HepG2 (cell line): ENCODE data around the gene FN1. TPM values are rescaled to one million over a fixed set of nuclear protein-coding genes. Genes with fewer than 3 reads are reported as not detected.

Experiments used
- FOXO1 ChIP-seq: sonication (generic); formaldehyde crosslinking; IDR thresholded peaks from 2 replicates; pipeline ENCODE4 v1.4.0; 2020; ENCODE audit warnings: missing genetic modification reagents
- HBP1 ChIP-seq: IDR thresholded peaks from 2 replicates; pipeline ENCODE4 v1.6.1; 2016; ENCODE audit warnings: low read depth, control low read depth
- HNF4A ChIP-seq: sonication (generic); formaldehyde crosslinking; IDR thresholded peaks from 2 replicates; pipeline ENCODE4 v1.4.0; 2020; ENCODE audit warnings: missing genetic modification reagents
- HNRNPK ChIP-seq: fragments of 200-400 bp; formaldehyde crosslinking; IDR thresholded peaks from 2 replicates; pipeline ENCODE4 v1.6.1; 2018; ENCODE audit warnings: low read length, low read depth, moderate library complexity, mild to moderate bottlenecking; ENCODE audit not compliant: poor library complexity, severe bottlenecking
- LRRFIP1 ChIP-seq: sonication (generic); formaldehyde crosslinking; conservative IDR thresholded peaks from 2 replicates; pipeline ENCODE4 v1.4.0; 2020; ENCODE audit warnings: missing genetic modification reagents
- MTA1 ChIP-seq: sonication (generic); formaldehyde crosslinking; IDR thresholded peaks from 2 replicates; pipeline ENCODE4 v1.4.0; 2020; ENCODE audit warnings: missing genetic modification reagents, mild to moderate bottlenecking, borderline replicate concordance
- NR2F2 ChIP-seq: IDR thresholded peaks from 2 replicates; pipeline ENCODE4 v1.6.1; 2012; ENCODE audit warnings: low read depth, inconsistent platforms, borderline replicate concordance
- RFXANK ChIP-seq: IDR thresholded peaks from 2 replicates; pipeline ENCODE4 v1.6.1; 2016
- SRSF4 ChIP-seq: fragments of 200-400 bp; formaldehyde crosslinking; IDR thresholded peaks from one replicate; pipeline ENCODE4 v1.6.1; 2018; ENCODE audit warnings: mild to moderate bottlenecking, low read depth, low read length, moderate library complexity; ENCODE audit not compliant: poor library complexity, severe bottlenecking
- ZBTB20 ChIP-seq: sonication (generic); formaldehyde crosslinking; IDR thresholded peaks from 2 replicates; pipeline ENCODE4 v1.8.1; 2023; ENCODE audit warnings: missing genetic modification reagents, low read depth, mild to moderate bottlenecking, borderline replicate concordance
- ZNF614 ChIP-seq: IDR thresholded peaks from 2 replicates; pipeline ENCODE4 v1.6.1; 2018; ENCODE audit warnings: missing biosample characterization, missing genetic modification reagents, inconsistent platforms, borderline replicate concordance
- ZNF704 ChIP-seq: sonication (generic); formaldehyde crosslinking; IDR thresholded peaks from 2 replicates; pipeline ENCODE4 v1.8.1; 2023; ENCODE audit warnings: mild to moderate bottlenecking, inconsistent platforms, moderate library complexity, missing genetic modification reagents, borderline replicate concordance
- ZNF770 ChIP-seq: sonication (generic); formaldehyde crosslinking; IDR thresholded peaks from 2 replicates; pipeline ENCODE4 v1.5.0; 2020; ENCODE audit warnings: mild to moderate bottlenecking, missing genetic modification reagents
- polyA plus RNA-seq, 8 experiments: library from polyadenylated mRNA; depleted of rRNA in 3 of 8; stranded (reverse) in 7 of 8; unstranded in 1 of 8; fragments of >200 nt; fragmentation: Illumina TruSeq in 4 of 8; extraction: Trizol in 4 of 8; gene quantifications; 2 replicates each; pipeline versions ENCODE4 v1.2.1 to v1.2.3, GENCODE V29; 2011 to 2016; ENCODE audit warnings: low read depth in 4 of 8, missing spikeins in 1 of 8, mixed read lengths in 1 of 8; ENCODE audit not compliant: insufficient read depth in 1 of 8
- total RNA-seq, 5 experiments: library from RNA; depleted of rRNA; stranded (reverse); fragments of >200 nt; fragmentation: Illumina TruSeq; extraction: Trizol; gene quantifications; 2 replicates each; pipeline ENCODE4 v1.2.3, GENCODE V29; 2016; ENCODE audit warnings: low read depth in 1 of 5

Gene FN1
- total and polyA plus RNA-seq, 2 of the 13 experiments (the other 11 are each of a cell fraction or from before 2014, with no cell fraction given), result 1,847 to 6,471 TPM

- TF ChIP-seq HBP1 (no peak), ZNF704 (CRISPR knock-in tag) (no peak), LRRFIP1 (CRISPR knock-in tag) (no peak), ZBTB20 (CRISPR knock-in tag) (no peak), HNRNPK (no peak), RFXANK (no peak), FOXO1 (no peak), NR2F2 (0 out of 2 replicates have a peak, but pooled peaks have one; percentile 31), ZNF770 (CRISPR knock-in tag) (no peak), ZNF614 (CRISPR knock-in tag) (peak; percentile 62; the same call in 1 of the 2 replicates), SRSF4 (no peak), MTA1 (no peak), HNF4A (CRISPR knock-in tag) (no peak)
These were observed 3.8 kb downstream of the FN1 start (continued) for GRCh38 chr2:215431778-215432758.
